GM12892 (cell line): ENCODE data around the gene KIAA0513.

ENCODE experiments used
- POLR2A ChIP-seq: IDR thresholded peaks from 2 replicates; pipeline ENCODE4 v1.6.1; 2011; ENCODE audit warnings: low read depth, low read length, control low read depth
- POLR2AphosphoS5 ChIP-seq: IDR thresholded peaks from 2 replicates; pipeline ENCODE4 v1.6.1; 2011; ENCODE audit warnings: low read depth, low read length, control low read depth

- no peak for TF ChIP-seq POLR2AphosphoS5
- no peak for TF ChIP-seq POLR2A
Measured at GRCh38 chr16:85124636-85125346, 97.2 kb downstream of the KIAA0513 start.
